SHP77 (cell line): ENCODE measurements around the gene INSR.

ENCODE experiments used
- DNase-seq, 2 experiments: peaks; one replicate each; lab custom pipeline; 2025; lab: John Stamatoyannopoulos, UW

Gene INSR

GRCh38 chr19:7140137-7140536 lies 154.1 kb downstream of the INSR start:
- no peak for DNase-seq

- DNase-seq = no peak
These were observed 155.1 kb downstream of the INSR start for GRCh38 chr19:7139095-7139494.

DNA sequence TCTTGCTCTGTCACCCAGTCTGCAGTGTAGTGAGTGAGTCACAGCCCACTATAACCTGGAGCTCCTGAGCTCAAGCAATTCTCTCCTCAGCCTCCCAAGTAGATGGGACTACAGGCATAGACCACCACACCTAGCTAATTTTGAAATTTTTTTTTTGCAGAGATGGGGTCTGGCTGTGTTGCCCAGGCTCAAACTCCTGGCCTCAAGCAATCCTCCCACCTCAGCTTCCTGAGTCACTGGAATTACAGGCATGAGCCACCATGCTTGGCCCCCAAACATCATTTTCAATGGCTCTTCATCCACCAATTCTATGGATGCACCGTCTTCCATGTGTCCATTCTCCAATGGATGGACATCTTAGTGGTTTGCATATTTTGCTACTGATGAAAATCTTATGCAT lies 155.8 kb downstream of the INSR start:
- DNase-seq = no peak

- no peak for DNase-seq
These were observed 157.1 kb downstream of the INSR start for GRCh38 chr19:7137120-7137519.

DNA sequence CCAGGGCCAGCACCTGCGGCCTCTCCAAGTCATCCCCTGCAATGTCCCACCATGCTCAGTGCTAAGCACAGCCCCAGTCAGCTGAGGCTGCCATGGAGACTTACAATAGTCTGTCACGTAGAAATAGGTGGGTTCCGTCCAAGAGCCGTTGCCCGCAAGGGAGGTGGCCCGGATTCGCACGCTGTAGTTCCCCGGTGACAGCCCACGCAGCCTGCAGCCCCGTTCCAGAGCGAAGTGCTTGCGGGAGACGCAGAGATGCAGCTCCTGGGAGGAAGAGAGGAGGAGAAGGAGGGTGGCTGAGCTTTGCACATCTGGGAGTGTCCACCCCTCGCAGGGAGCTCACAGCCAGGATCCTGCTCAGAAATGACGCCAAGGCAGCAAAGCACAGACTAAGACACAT lies 162.2 kb downstream of the INSR start:
- no peak for DNase-seq

DNA sequence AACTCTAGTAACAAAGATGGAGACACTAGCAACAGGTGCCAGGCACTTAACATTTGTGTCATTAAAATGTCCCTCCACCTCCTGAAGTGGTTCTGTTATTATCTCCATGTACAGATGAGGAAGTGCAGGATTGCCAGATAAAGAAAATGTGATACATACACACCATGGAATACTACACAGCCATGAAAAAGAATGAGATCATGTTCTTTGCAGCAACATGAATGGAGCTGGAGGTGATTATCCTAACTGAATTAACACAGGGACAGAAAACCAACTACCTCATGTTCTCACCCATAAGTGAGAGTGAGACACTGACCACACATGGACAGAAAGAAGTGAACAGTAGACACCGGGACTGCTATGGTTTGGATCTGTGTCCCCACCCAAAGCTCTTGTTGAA lies 164.2 kb downstream of the INSR start:
- DNase-seq = no peak

- no peak for DNase-seq
These were observed 168.1 kb downstream of the INSR start for GRCh38 chr19:7126132-7126531.

- no peak for DNase-seq
These were observed 169.0 kb downstream of the INSR start for GRCh38 chr19:7125221-7125620.

DNA sequence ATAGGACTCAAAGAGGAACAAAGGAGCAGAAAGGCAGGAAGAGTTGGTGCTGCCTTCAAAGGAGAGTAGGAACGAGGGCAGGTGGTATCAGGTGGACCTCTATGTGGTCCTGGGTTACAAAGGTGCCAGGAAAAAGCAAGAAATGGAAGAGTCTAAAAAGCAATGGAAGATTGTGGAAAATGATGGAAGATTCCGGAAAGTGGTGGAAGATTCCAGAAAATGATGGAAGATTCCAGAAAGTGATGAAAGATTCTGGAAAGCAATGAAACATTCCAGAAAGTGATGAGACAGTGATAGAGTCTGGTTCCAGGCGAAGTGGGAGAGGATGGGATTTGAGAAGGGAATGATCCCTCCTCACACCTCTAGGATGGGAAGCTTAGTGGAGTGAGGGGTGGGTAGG lies 169.4 kb downstream of the INSR start:
- no peak for DNase-seq

DNA sequence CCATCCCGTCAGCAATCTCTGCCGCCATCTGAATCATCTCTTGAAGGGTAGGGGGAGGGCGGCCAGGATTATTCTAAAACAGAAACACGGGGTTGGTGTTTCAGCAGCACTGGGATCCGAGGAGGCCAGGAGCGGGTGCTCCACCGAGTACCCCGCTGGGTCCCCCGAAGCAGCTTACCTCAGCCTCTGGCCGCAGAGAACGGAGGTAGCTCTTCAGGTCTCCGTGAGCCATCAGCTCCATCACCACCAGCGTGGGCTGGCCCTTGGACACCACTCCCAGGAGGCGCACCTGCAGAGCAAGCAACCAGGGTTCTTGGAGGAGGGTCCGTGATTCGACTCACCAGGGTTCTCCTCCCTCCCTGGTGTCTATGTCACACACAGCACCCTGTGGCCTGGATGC lies 171.5 kb downstream of the INSR start:
- no peak for DNase-seq

GRCh38 chr19:7120499-7120898 lies 173.7 kb downstream of the INSR start:
- DNase-seq = no peak

GRCh38 chr19:7119582-7119981 lies 174.6 kb downstream of the INSR start:
- no peak for DNase-seq

- no peak for DNase-seq
These were observed 177.0 kb downstream of the INSR start for GRCh38 chr19:7117248-7117647.

DNA sequence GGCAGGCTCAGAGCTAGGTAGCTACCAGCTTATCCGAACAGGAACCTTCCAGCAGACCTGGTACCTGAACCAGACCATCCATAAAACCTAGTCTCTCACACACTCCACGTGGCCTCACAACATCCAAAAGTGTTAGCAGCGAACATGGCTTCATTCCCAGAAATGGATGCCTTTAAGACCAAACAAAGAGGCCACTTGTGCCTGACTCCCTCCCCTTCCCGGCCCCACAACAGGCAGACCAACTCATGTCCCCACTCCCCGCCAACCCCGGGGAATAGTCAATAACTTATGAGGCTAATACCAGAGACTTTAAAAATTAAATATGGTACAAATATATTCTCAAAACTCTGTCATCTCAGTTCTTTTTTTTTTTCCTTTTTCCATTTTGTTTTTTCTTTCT lies 178.5 kb downstream of the INSR start:
- DNase-seq = no peak

DNA sequence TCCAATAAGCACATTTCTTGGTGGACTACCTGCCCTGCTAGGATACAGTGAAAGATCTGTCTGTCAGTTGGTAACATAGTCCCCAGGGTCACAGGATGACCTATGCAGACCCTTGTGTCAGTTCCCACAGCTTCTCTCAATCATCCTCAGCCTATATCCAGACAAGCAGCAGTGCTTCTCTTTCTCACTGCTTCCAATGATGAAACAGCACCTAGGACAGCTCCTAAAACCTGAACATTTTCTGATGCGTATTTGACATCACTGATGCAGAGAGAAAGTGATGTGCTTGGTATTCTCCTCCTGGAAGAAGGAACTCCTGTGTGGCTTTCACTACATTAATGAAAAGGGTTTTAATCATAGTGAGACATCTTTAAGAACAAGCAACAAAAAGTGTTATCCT lies 181.0 kb downstream of the INSR start:
- no peak for DNase-seq

GRCh38 chr19:7112675-7113074 lies 181.5 kb downstream of the INSR start:
- no peak for DNase-seq

- no peak for DNase-seq
These were observed 184.4 kb downstream of the INSR start for GRCh38 chr19:7109678-7110289.

DNA sequence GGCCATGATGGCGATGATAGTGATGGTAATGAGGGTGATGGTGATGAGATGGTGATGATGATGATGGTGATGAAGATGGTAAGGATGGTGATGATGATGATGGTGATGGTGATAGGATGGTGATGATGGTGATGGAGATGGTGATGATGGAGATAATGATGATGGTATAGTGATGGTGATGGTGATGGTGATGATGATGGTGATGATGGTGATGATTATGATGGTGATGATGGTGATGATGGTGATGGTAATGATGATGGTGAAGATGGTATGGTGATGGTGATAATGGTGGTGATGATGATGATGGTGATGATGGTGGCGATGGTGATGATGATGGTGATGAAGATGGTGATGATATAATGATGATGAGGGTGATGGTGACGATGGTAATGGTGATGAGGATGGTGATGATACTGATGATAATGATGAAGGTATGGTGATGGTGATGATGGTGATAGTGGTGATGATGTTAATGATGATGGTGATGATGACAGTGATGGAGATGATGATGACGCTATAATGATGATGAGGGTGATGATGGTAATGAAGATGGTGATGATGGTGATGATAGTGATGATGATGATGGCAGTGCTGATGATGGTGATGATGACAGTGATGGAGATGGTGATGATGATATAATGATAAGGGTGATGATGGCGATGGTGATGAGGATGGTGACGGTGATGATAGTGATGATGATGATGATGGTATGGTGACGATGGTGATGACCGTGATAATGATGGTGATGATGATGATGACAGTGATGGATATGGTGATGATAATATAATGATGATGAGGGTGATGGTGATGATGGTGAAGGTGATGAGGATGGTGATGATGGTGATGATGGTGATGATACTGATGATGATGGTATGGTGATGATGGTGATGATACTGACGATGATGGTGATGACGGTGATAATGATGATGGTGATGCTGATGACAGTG lies 187.2 kb downstream of the INSR start:
- no peak for DNase-seq

DNA sequence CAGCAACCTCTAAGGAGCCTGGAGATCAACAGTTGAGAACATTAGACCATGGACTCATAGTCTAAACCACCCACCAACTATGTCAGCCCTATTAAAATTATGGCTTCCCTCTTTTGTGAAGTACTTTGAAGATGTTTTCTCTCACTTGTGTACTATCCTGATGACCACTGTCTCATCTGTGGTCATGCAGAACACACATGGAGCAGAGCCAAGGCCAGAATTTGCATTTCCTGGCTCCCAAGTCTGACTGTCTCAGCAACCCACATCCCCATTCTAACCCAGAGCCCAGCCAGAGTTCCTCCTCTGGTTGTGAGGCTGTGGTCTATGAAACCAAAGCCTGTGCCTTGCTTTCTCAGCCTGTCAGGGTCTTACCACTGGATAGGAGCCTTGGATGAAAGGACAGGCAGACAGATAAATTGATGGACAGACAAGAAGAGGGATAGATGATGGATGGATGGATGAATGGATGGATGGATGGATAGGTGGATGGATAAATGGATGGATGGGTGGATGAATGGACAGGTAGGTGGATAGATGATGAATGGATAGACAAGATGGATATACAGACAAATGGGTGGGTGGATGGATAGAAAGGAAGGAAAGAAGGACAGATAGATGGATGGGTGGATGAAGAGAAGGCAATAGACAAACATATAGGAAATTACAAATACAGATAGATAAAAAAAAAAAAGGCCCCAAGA lies 189.3 kb downstream of the INSR start:
- no peak for DNase-seq

- no peak for DNase-seq
These were observed 192.5 kb downstream of the INSR start for GRCh38 chr19:7101498-7102253.

DNA sequence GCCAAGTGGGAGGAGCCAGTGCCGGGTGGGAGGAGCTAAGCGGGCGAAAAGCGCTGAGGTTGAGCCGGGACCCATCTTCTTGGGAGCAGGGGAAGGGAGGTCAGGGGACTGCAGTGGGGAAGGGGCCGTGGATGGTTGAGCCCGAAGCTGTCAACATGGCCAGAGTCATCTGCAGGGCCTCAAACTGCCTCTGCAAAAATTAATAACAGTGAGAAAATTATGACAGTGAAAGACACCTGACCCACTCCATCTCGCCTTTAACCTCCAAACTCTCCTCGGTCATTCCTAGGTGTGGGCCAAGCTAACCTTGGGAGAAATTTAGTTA lies 194.7 kb downstream of the INSR start:
- DNase-seq = no peak
